Measurements from ENCODE around the gene RNF167.

The RNF167 gene

GRCh38 chr17:4938688-4939545 lies 1.2 kb upstream of the RNF167 start:
- DNase-seq (ENCODE audit: low spot score) (no peak), FAIRE-seq (no peak)

GRCh38 chr17:4939546-4939795 lies 597 bp upstream of the RNF167 start:
- DNase-seq (ENCODE audit: low spot score), result no peak
- FAIRE-seq, result no peak

- DNase-seq (ENCODE audit: low spot score) (no peak), FAIRE-seq (no peak)
Measured at GRCh38 chr17:4940555-4941318, 669 bp downstream of the RNF167 start.

- no peak for DNase-seq (ENCODE audit: low spot score)
- FAIRE-seq, result no peak
Measured at GRCh38 chr17:4941319-4941610, 1.2 kb downstream of the RNF167 start.

GRCh38 chr17:4942760-4943508 lies 2.9 kb downstream of the RNF167 start:
- DNase-seq (ENCODE audit: low spot score), result no peak
- FAIRE-seq, result no peak

- DNase-seq (ENCODE audit: low spot score), result no peak
Measured at GRCh38 chr17:4944163-4944553, 4.1 kb downstream of the RNF167 start.

GRCh38 chr17:4944554-4945175 lies 4.6 kb downstream of the RNF167 start:
- FAIRE-seq, result no peak
- DNase-seq (ENCODE audit: low spot score), result no peak

More at GRCh38 chr17:4944163-4944553, 4.1 kb downstream of the RNF167 start:
- no peak for FAIRE-seq

- DNase-seq (ENCODE audit: low spot score), result peak; percentile 87
Measured at GRCh38 chr17:4945176-4945943, 5.3 kb downstream of the RNF167 start.

GRCh38 chr17:4945944-4946280 lies 5.8 kb downstream of the RNF167 start:
- no peak for DNase-seq (ENCODE audit: low spot score)
- no peak for FAIRE-seq

More at GRCh38 chr17:4945176-4945943, 5.3 kb downstream of the RNF167 start:
- peak; percentile 85 for FAIRE-seq

GRCh38 chr17:4946312-4946976 lies 6.4 kb downstream of the RNF167 start:
- DNase-seq (ENCODE audit: low spot score) (no peak), FAIRE-seq (no peak)

GRCh38 chr17:4947010-4947410 lies 6.9 kb downstream of the RNF167 start:
- DNase-seq (ENCODE audit: low spot score), result no peak
- no peak for FAIRE-seq

GRCh38 chr17:4947411-4948165 lies 7.5 kb downstream of the RNF167 start:
- FAIRE-seq, result no peak
- DNase-seq (ENCODE audit: low spot score), result peak; percentile 34

GRCh38 chr17:4948166-4948930 lies 8.3 kb downstream of the RNF167 start, which contains the start of gene PFN1:
TSS of gene PFN1 (minus strand) at chr17:4948530. CDS start at chr17:4948394, 136 bp downstream.
- peak; percentile 67 for DNase-seq (ENCODE audit: low spot score)
- no peak for FAIRE-seq

- no peak for FAIRE-seq
- peak; percentile 64 for DNase-seq (ENCODE audit: low spot score)
Measured at GRCh38 chr17:4948931-4949320, 8.9 kb downstream of the RNF167 start.

- no peak for FAIRE-seq
- peak; percentile 67 for DNase-seq (ENCODE audit: low spot score)
Measured at GRCh38 chr17:4949321-4950074, 9.4 kb downstream of the RNF167 start.

GRCh38 chr17:4950075-4950745 lies 10.1 kb downstream of the RNF167 start:
- FAIRE-seq (no peak), DNase-seq (ENCODE audit: low spot score) (no peak)

GRCh38 chr17:4950746-4951204 lies 10.7 kb downstream of the RNF167 start, which contains the start of gene ENO3:
TSS of gene ENO3 (plus strand) at chr17:4951119. CDS start at chr17:4951830, 711 bp downstream.
- FAIRE-seq, result no peak
- no peak for DNase-seq (ENCODE audit: low spot score)
